ENCODE measurements around the gene COL1A1. TPM values are rescaled to one million over a fixed set of nuclear protein-coding genes. Genes with fewer than 3 reads are reported as not detected.

Gene COL1A1
- total RNA-seq, 1 donor from 2014 or later: 1.1 TPM

DNA sequence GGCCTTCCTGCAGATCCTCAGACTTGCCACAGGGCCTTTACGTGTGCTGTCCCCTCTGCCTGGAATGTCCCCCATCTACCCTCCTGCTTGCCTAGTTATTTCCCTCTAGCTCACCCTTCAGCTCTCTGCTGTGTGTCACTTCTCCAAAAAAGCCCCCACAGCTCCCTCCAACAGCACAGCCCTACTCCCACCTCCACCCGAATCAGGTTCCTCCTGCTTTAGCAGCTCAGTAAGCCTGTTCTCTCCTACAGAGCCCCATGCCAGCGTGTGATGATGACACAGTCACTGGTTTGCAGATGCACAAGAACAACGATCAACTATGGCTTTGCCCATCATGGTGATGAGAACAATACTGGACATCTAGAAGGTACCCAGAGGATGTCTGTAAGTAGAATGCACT, 64.4 kb downstream of the COL1A1 start:
- H2AFZ ChIP-seq (replicated peaks): no peak overlapping the region
- Mint-ChIP-seq H3K9me3 (no peaks in the 10 kb centered on the region), H3K27ac (no peak overlapping the region), H3K36me3 (peaks cover 33% of the 10 kb centered on the region), H3K4me3 (no peak overlapping the region), H3K27me3 (ENCODE audit: insufficient read depth, low read depth) (peaks cover 7% of the 10 kb centered on the region), H3K4me1 (peaks cover 19% of the 10 kb centered on the region)
- no peak for DNase-seq (ENCODE audit: low spot score)
- H3K4me1 ChIP-seq: no peaks in the 10 kb centered on the region
- H4K20me1 ChIP-seq (ENCODE audit: low read depth): peaks cover 15% of the 10 kb centered on the region
- TF ChIP-seq EZH2 (IDR thresholded peaks at IDR 0.05): no peak
- TF ChIP-seq, protein P1, sequence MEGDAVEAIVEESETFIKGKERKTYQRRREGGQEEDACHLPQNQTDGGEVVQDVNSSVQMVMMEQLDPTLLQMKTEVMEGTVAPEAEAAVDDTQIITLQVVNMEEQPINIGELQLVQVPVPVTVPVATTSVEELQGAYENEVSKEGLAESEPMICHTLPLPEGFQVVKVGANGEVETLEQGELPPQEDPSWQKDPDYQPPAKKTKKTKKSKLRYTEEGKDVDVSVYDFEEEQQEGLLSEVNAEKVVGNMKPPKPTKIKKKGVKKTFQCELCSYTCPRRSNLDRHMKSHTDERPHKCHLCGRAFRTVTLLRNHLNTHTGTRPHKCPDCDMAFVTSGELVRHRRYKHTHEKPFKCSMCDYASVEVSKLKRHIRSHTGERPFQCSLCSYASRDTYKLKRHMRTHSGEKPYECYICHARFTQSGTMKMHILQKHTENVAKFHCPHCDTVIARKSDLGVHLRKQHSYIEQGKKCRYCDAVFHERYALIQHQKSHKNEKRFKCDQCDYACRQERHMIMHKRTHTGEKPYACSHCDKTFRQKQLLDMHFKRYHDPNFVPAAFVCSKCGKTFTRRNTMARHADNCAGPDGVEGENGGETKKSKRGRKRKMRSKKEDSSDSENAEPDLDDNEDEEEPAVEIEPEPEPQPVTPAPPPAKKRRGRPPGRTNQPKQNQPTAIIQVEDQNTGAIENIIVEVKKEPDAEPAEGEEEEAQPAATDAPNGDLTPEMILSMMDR (IDR thresholded peaks at IDR 0.05): no peak
- TF ChIP-seq EZH2phosphoT487 (IDR thresholded peaks at IDR 0.05): no peak
- no peaks in the 10 kb centered on the region for H3K27me3 ChIP-seq
- no peak overlapping the region for H3K4me3 ChIP-seq
- no peak overlapping the region for H3K9ac ChIP-seq
- no peaks in the 10 kb centered on the region for H3K79me2 ChIP-seq (ENCODE audit: low read depth)
- H3K9me3 ChIP-seq (ENCODE audit: low read depth): no peaks in the 10 kb centered on the region
- no peaks in the 10 kb centered on the region for H3K36me3 ChIP-seq
- peaks cover 8% of the 10 kb centered on the region for H3F3A ChIP-seq (ENCODE audit: low read depth)
- no peak overlapping the region for H3K4me2 ChIP-seq
- H3K27ac ChIP-seq: no peak overlapping the region

DNA sequence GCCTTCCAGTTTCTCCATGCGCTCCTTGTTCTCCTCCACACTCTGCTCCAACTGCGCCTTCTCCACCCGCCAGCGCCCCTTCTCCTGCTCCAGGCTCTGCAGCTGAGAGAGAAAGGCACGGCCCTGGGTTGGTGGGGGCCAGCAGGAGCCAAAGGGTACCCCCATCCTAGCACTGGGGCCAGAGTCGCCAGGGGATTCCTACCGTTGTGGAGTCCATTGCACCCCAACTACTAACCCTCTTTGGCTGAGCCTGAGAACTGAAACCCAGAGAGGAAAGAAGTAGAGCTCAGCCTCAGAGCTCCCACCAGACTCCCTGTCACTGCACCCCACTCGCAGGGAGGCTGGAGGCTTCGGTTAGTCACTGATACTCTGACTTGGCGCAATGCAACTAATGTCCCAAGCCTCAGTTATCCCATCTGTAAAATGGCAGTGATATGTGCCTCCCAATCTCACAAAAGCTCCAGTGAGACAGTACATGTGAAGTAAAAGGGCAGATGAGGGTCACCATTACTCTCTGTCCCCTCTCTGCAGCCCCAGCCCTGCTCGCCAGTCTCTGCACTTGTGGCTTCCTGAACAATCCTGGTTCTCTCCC, 65.2 kb downstream of the COL1A1 start:
- Mint-ChIP-seq H3K27me3 (ENCODE audit: insufficient read depth, low read depth) (peaks cover 10% of the 10 kb centered on the region), H3K4me3 (no peak overlapping the region), H3K9me3 (no peaks in the 10 kb centered on the region), H3K4me1 (peaks cover 20% of the 10 kb centered on the region), H3K36me3 (peaks cover 29% of the 10 kb centered on the region), H3K27ac (no peak overlapping the region)
- no peaks in the 10 kb centered on the region for H3K4me1 ChIP-seq
- no peak overlapping the region for H2AFZ ChIP-seq (replicated peaks)
- H3K27ac ChIP-seq: no peak overlapping the region
- H3K27me3 ChIP-seq: no peaks in the 10 kb centered on the region
- peaks cover 15% of the 10 kb centered on the region for H4K20me1 ChIP-seq (ENCODE audit: low read depth)
- no peaks in the 10 kb centered on the region for H3K36me3 ChIP-seq
- no peaks in the 10 kb centered on the region for H3K9me3 ChIP-seq (ENCODE audit: low read depth)
- H3K79me2 ChIP-seq (ENCODE audit: low read depth): no peaks in the 10 kb centered on the region
- no peak overlapping the region for H3K9ac ChIP-seq
- H3K4me2 ChIP-seq: no peak overlapping the region
- no peak for TF ChIP-seq EZH2phosphoT487 (IDR thresholded peaks at IDR 0.05)
- TF ChIP-seq EZH2 (IDR thresholded peaks at IDR 0.05): no peak
- TF ChIP-seq, protein P1 (IDR thresholded peaks at IDR 0.05): no peak
- no peak overlapping the region for H3K4me3 ChIP-seq
- DNase-seq (ENCODE audit: low spot score): no peak
- H3F3A ChIP-seq (ENCODE audit: low read depth): peaks cover 9% of the 10 kb centered on the region

DNA sequence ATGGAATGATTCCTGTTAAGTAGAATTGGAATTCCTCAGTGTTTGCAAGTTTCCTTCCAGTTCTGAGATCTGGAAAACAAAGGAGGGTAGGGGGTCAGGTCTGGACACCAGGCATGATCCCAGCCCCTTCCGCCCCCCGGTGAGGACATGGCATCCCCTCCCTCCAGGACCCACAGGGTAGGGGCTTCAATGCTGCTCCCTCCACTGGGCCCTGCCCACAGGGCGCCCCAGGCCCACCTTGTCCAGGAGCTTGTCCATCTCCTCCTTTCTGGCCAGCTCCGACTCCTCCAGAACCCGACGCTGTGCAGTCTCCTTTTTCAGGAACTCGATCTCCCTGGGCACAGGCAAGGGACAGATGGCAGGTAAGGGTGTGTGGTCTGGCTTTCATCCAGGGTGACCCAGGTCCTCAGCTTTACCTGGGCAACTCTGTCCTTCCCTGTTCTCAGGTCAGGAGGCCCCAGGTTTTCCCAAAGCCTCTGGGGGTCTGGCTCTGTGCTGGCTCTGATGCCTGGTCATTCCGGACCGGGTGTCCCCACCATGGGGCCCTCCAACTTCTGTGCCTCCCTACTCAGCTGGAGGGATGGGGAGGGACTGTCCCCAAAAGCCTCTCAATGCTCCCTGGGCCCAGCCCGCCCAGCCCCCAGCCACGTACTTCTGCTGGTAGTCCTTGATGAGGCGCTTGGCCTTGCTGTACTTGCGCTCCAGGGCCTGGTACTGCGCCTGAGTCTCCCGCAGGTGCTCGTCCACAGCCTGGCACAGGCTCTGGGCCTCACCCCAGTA, 65.9 kb downstream of the COL1A1 start:
- Histone ChIP-seq H3K4me3 (no peak overlapping the region), H3K79me2 (ENCODE audit: low read depth) (no peaks in the 10 kb centered on the region), H3K4me1 (peaks cover 7% of the 10 kb centered on the region), H3F3A (ENCODE audit: low read depth) (peaks cover 13% of the 10 kb centered on the region), H3K9ac (no peak overlapping the region), H3K36me3 (no peaks in the 10 kb centered on the region), H4K20me1 (ENCODE audit: low read depth) (peaks cover 14% of the 10 kb centered on the region), H3K4me2 (no peak overlapping the region), H3K27ac (no peak overlapping the region), H3K9me3 (ENCODE audit: low read depth) (no peaks in the 10 kb centered on the region), H2AFZ (replicated peaks) (no peak overlapping the region), H3K27me3 (no peaks in the 10 kb centered on the region)
- Mint-ChIP-seq H3K4me1 (peaks cover 23% of the 10 kb centered on the region), H3K9me3 (no peaks in the 10 kb centered on the region), H3K27ac (no peak overlapping the region), H3K36me3 (peaks cover 26% of the 10 kb centered on the region), H3K4me3 (no peak overlapping the region), H3K27me3 (ENCODE audit: insufficient read depth, low read depth) (peaks cover 10% of the 10 kb centered on the region)
- DNase-seq (ENCODE audit: low spot score): no peak
- TF ChIP-seq EZH2 (IDR thresholded peaks at IDR 0.05) (no peak), EZH2phosphoT487 (IDR thresholded peaks at IDR 0.05) (no peak)
- TF ChIP-seq, protein P1 (IDR thresholded peaks at IDR 0.05): no peak

Measured in neural progenitor cell (in vitro differentiated cells).